GM23338 (cell line): ENCODE measurements around the gene TNS3. TPM values are rescaled to one million over a fixed set of nuclear protein-coding genes. Genes with fewer than 3 reads are reported as not detected.

Source experiments
- ATAC-seq: fragments of 200-7000 bp; cut with Tn5 transposase; 3 replicates; pipeline ENCODE4 v1.9.1; 2020
- DNase-seq: peaks from one replicate; pipeline ENCODE4 v3.0.0-alpha.2; 2015; ENCODE audit warnings: low spot score
- H2AFZ ChIP-seq: fragments of 200-600 bp; sonication (generic); 2 replicates; pipeline ENCODE4 v1.8.0; 2016; ENCODE audit warnings: antibody characterized with exemption, mild to moderate bottlenecking, moderate library complexity
- H3F3A ChIP-seq: fragments of 200-600 bp; sonication (generic); replicated peaks from 2 replicates; pipeline ENCODE4 v1.8.0; 2017; ENCODE audit warnings: antibody characterized with exemption, mixed run types, low read depth
- H3K27ac ChIP-seq: fragments of 200-600 bp; sonication (generic); 2 replicates; pipeline ENCODE4 v1.6.1; 2016; ENCODE audit warnings: low read depth
- H3K27me3 ChIP-seq: fragments of 200-600 bp; sonication (generic); 2 replicates; pipeline ENCODE4 v1.8.0; 2016; ENCODE audit warnings: mild to moderate bottlenecking, mixed run types, moderate library complexity; ENCODE audit not compliant: insufficient read depth
- H3K36me3 ChIP-seq: fragments of 200-600 bp; sonication (generic); 2 replicates; pipeline ENCODE4 v1.8.0; 2016; ENCODE audit warnings: mild to moderate bottlenecking; ENCODE audit not compliant: insufficient read depth
- H3K4me1 ChIP-seq: fragments of 200-600 bp; sonication (generic); 2 replicates; pipeline ENCODE4 v1.8.0; 2016; ENCODE audit warnings: mild to moderate bottlenecking, moderate library complexity; ENCODE audit not compliant: insufficient read depth
- H3K4me2 ChIP-seq: fragments of 200-600 bp; sonication (generic); 2 replicates; pipeline ENCODE4 v1.7.1; 2017; ENCODE audit warnings: mixed run types
- H3K4me3 ChIP-seq: fragments of 200-600 bp; sonication (generic); 2 replicates; pipeline ENCODE4 v1.6.1; 2016; ENCODE audit warnings: mixed run types
- H3K79me2 ChIP-seq: fragments of 200-600 bp; sonication (generic); replicated peaks from 2 replicates; pipeline ENCODE4 v1.8.0; 2017; ENCODE audit warnings: mild to moderate bottlenecking; ENCODE audit not compliant: insufficient read depth
- H3K9me2 ChIP-seq: fragments of 200-600 bp; sonication (generic); 2 replicates; pipeline ENCODE4 v1.8.0; 2017; ENCODE audit not compliant: insufficient read depth
- H4K20me1 ChIP-seq: fragments of 200-600 bp; sonication (generic); replicated peaks from 2 replicates; pipeline ENCODE4 v1.8.0; 2017; ENCODE audit warnings: mild to moderate bottlenecking; ENCODE audit not compliant: insufficient read depth
- H3K27ac Mint-ChIP-seq: 2 replicates; pipeline ENCODE4 v1.8.0; 2020; ENCODE audit warnings: inconsistent platforms, mild to moderate bottlenecking, moderate library complexity, mixed read lengths
- H3K27me3 Mint-ChIP-seq: 3 replicates; pipeline ENCODE4 v1.8.0; 2022; ENCODE audit warnings: low read depth, mild to moderate bottlenecking, moderate library complexity, mixed read lengths, inconsistent platforms; ENCODE audit not compliant: insufficient read depth, poor library complexity
- H3K36me3 Mint-ChIP-seq: 3 replicates; pipeline ENCODE4 v1.8.0; 2021; ENCODE audit warnings: low read depth, mild to moderate bottlenecking, inconsistent platforms, moderate library complexity, mixed read lengths
- H3K4me1 Mint-ChIP-seq: 3 replicates; pipeline ENCODE4 v1.8.0; 2020; ENCODE audit warnings: mild to moderate bottlenecking, inconsistent platforms, mixed read lengths
- H3K4me3 Mint-ChIP-seq: 3 replicates; pipeline ENCODE4 v1.8.0; 2021; ENCODE audit warnings: moderate library complexity, mild to moderate bottlenecking, inconsistent platforms, mixed read lengths
- H3K9me3 Mint-ChIP-seq: 3 replicates; pipeline ENCODE4 v1.8.0; 2020; ENCODE audit warnings: moderate library complexity, mild to moderate bottlenecking, inconsistent platforms, mixed read lengths
- CTCF ChIP-seq, 2 experiments: fragments of 200-600 bp in 1 of 2; sonication (generic) in 1 of 2; conservative IDR thresholded peaks; 2 replicates each; pipeline versions ENCODE4 v1.5.1 to v1.6.1; 2016 to 2017; ENCODE audit warnings: antibody characterized with exemption in 2 of 2, low read depth in 2 of 2, mild to moderate bottlenecking in 2 of 2, moderate library complexity in 1 of 2
- ETS1 ChIP-seq: IDR thresholded peaks from 2 replicates; pipeline ENCODE4 v1.6.1; 2016; ENCODE audit warnings: antibody characterized with exemption
- EZH2 ChIP-seq: fragments of 200-600 bp; sonication (generic); IDR thresholded peaks from one replicate; pipeline ENCODE4 v1.8.0; 2017; ENCODE audit warnings: antibody characterized with exemption, mild to moderate bottlenecking, low read depth; ENCODE audit not compliant: unreplicated experiment
- EZH2phosphoT487 ChIP-seq: fragments of 200-600 bp; sonication (generic); IDR thresholded peaks from one replicate; pipeline ENCODE4 v1.8.1; 2018; ENCODE audit warnings: antibody characterized with exemption; ENCODE audit not compliant: unreplicated experiment
- JUNB ChIP-seq: IDR thresholded peaks from one replicate; pipeline ENCODE4 v1.6.1; 2016; ENCODE audit warnings: antibody characterized with exemption; ENCODE audit not compliant: unreplicated experiment
- NANOG ChIP-seq: IDR thresholded peaks from 2 replicates; pipeline ENCODE4 v1.6.1; 2016; ENCODE audit warnings: antibody characterized with exemption, borderline replicate concordance
- POLR2AphosphoS5 ChIP-seq: IDR thresholded peaks from 2 replicates; pipeline ENCODE4 v1.6.1; 2016; ENCODE audit warnings: antibody characterized with exemption, low read depth
- REST ChIP-seq: IDR thresholded peaks from one replicate; pipeline ENCODE4 v1.6.1; 2018; ENCODE audit warnings: antibody characterized with exemption; ENCODE audit not compliant: unreplicated experiment
- STAT1 ChIP-seq: IDR thresholded peaks from one replicate; pipeline ENCODE4 v1.6.1; 2016; ENCODE audit warnings: antibody characterized with exemption; ENCODE audit not compliant: unreplicated experiment
- ZNF114 ChIP-seq: fragments of 250-450 bp; sonication (Bioruptor Pico); IDR thresholded peaks from 2 replicates; pipeline ENCODE4 v1.5.0; 2020; ENCODE audit warnings: mild to moderate bottlenecking, moderate library complexity
- ZNF331 ChIP-seq: fragments of 250-450 bp; sonication (Bioruptor Pico); IDR thresholded peaks from 2 replicates; pipeline ENCODE4 v1.5.0; 2020; ENCODE audit warnings: low read depth, mild to moderate bottlenecking, moderate library complexity
- ZNF462 ChIP-seq: fragments of 250-450 bp; sonication (Bioruptor Pico); IDR thresholded peaks from 2 replicates; pipeline ENCODE4 v1.5.0; 2020; ENCODE audit warnings: mild to moderate bottlenecking, moderate library complexity
- polyA plus RNA-seq: library from polyadenylated mRNA; unstranded; fragments of >200 nt; fragmentation: Nextera tagmentation; extraction: Ambion mirVana; gene quantifications from 2 replicates; pipeline ENCODE4 v1.2.1, GENCODE V29; 2016
- total RNA-seq: library from RNA; depleted of rRNA; stranded (reverse); fragments of >200 nt; shearing (Covaris generic); gene quantifications from 2 replicates; pipeline ENCODE4 v1.2.3, GENCODE V29; 2014

The TNS3 gene
- total and polyA plus RNA-seq, 2 experiments from 2014 or later: 6.2 to 28.7 TPM

GRCh38 chr7:47609803-47610452 lies 28.0 kb upstream of the TNS3 start:
- H4K20me1 ChIP-seq: no peaks in the 10 kb centered on the region
- Mint-ChIP-seq H3K9me3 (no peaks in the 10 kb centered on the region), H3K4me3 (no peak overlapping the region), H3K27ac (no peak overlapping the region), H3K36me3 (no peaks in the 10 kb centered on the region), H3K4me1 (no peaks in the 10 kb centered on the region; the same call in 2 of the 3 replicates), H3K27me3 (peaks cover 4% of the 10 kb centered on the region)
- no peak for TF ChIP-seq EZH2phosphoT487
- no peak for TF ChIP-seq ZNF114 (CRISPR knock-in tag)
- no peak for TF ChIP-seq ZNF462 (CRISPR knock-in tag)
- no peak for TF ChIP-seq JUNB
- no peak for TF ChIP-seq ZNF331 (CRISPR knock-in tag)
- TF ChIP-seq STAT1: no peak
- TF ChIP-seq EZH2: no peak
- no peak for TF ChIP-seq NANOG
- no peak for TF ChIP-seq POLR2AphosphoS5
- TF ChIP-seq ETS1: no peak
- TF ChIP-seq REST: no peak
- no peak for TF ChIP-seq CTCF (conservative IDR thresholded peaks at IDR 0.05; ENCODE audit: low read depth in 2 of 2)
- DNase-seq (no peak), ATAC-seq (no peak)
- no peaks in the 10 kb centered on the region for H3K36me3 ChIP-seq
- H3K4me3 ChIP-seq: no peak overlapping the region
- H3K4me2 ChIP-seq: no peak overlapping the region
- H3K27ac ChIP-seq: no peak overlapping the region
- H3K27me3 ChIP-seq: no peaks in the 10 kb centered on the region
- no peak overlapping the region for H2AFZ ChIP-seq
- H3K9me2 ChIP-seq: no peaks in the 10 kb centered on the region
- no peaks in the 10 kb centered on the region for H3K4me1 ChIP-seq
- no peaks in the 10 kb centered on the region for H3K79me2 ChIP-seq
- no peaks in the 10 kb centered on the region for H3F3A ChIP-seq
